GM10266 (cell line): ENCODE data around the gene GLG1.

Source experiments
- DNase-seq: peaks from one replicate; pipeline ENCODE4 v3.0.0; 2012; ENCODE audit errors: extremely low spot score
- CTCF ChIP-seq: IDR thresholded peaks from 2 replicates; pipeline ENCODE4 v1.5.1; 2012; ENCODE audit warnings: mild to moderate bottlenecking, low read depth; ENCODE audit not compliant: control insufficient read depth, insufficient read depth; ENCODE audit errors: missing control alignments

GLG1 gene

GRCh38 chr16:74480150-74481029 lies 126.5 kb downstream of the GLG1 start:
- no peak for TF ChIP-seq CTCF
- DNase-seq, result no peak

DNA sequence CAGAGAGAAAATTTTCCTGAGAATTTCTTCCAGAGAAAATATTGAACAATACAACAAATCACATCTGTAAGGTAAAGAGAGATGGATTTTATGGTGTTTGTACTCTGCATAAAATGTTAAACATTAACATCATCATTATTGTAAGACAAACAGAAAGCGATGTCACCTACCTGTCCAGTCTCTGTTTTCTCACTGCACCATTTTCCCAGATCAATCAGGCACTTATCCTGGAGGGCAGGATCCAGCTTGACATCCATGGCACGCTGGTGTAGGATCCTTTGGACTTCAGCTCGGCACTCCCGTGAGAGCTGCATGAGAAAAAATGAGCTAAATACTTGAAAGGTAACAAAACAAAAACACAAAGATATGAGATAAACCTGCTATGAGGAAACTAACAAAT lies 129.7 kb downstream of the GLG1 start:
- DNase-seq, result no peak
- TF ChIP-seq CTCF, result no peak

DNA sequence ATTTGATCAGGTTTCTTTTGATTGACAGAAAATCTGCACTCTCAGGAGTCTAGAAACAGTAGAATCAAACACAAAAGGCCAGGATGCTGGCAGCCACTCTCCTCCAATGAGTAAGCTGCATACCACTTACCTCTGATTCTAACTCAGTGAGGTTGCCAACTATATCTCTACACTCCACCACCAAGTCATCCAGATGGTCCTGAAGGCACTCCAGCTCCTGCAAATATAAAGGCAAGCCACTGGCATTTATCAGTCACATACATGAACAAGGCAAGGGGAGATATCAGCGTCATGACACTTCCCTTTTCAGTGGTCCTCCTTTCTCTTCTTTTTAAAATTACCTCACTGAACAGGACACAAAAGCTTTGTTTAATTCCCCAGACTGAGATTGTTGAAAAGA lies 132.5 kb downstream of the GLG1 start:
- no peak for TF ChIP-seq CTCF
- no peak for DNase-seq

- no peak for TF ChIP-seq CTCF
- DNase-seq, result no peak
These were observed 134.4 kb downstream of the GLG1 start for GRCh38 chr16:74472540-74472939.

- no peak for TF ChIP-seq CTCF
- DNase-seq, result no peak
These were observed 134.9 kb downstream of the GLG1 start for GRCh38 chr16:74472010-74472409.

DNA sequence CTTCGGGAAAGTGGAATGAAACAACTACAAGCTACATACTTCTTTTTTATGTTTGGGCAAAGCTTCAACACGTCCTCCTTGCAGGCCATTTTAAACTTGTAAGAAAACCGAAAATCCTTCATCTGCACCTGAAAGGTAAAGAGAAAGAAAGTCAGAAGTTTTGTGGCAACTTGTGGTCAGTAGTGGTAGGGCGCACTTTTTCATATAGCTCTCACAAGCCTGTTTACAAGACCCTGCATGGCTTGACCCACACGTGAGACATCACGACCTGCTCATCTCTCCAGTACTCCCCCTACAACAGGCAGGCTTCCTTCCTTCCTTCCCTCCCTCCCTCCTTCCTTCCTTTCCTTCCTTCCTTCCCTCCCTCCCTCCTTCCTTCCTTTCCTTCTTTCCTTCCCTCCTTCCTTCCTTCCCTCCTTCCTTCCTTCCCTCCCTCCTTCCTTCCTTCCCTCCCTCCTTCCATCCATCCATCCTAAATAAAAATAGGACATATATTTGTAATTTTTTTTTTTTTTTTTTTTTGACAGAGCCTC lies 136.9 kb downstream of the GLG1 start:
- TF ChIP-seq CTCF, result no peak
- no peak for DNase-seq
